ENCODE data around the gene CNTN5. TPM values are rescaled to one million over a fixed set of nuclear protein-coding genes. Genes with fewer than 3 reads are reported as not detected.

CNTN5 gene
- polyA plus RNA-seq, 1 of the 3 experiments (the other 2 are of a cell fraction), result not detected

DNA sequence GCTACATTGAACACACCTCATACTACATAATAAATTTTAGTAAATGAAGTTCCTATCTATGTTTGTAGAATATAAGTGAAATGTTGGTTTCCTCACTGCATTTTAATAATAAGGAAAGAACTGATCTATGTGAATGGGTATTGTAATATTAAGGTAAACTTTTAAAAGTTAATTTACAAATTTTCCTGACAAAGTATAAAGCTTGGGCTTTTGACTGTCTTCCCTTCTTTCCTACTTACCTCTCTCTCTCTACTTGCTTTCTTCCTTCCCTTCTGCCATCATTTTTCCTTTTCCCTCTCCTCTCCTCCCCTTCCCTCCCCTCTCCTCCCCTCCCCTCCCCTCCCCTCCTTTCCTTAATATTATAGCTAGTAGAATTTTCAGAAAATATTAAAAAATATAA lies 798.2 kb downstream of the CNTN5 start:
- Histone ChIP-seq H3K9me2 (no peaks in the 10 kb centered on the region), H3K9me3 (no peaks in the 10 kb centered on the region), H3K4me3 (ENCODE audit: low read depth in 2 of 2, low read length in 1 of 2) (no peak overlapping the region), H3K4me1 (ENCODE audit: control insufficient read depth in 1 of 2, insufficient read depth in 2 of 2, low read depth in 1 of 2, low read length in 1 of 2) (no peaks in the 10 kb centered on the region), H3K79me2 (ENCODE audit: insufficient read depth) (no peaks in the 10 kb centered on the region), H3K9ac (no peak overlapping the region), H3F3A (replicated peaks; ENCODE audit: insufficient read depth) (no peaks in the 10 kb centered on the region), H3K27me3 (ENCODE audit: insufficient read depth) (no peaks in the 10 kb centered on the region), H3K4me2 (no peak overlapping the region), H2AFZ (ENCODE audit: low read depth) (no peak overlapping the region), H4K20me1 (ENCODE audit: insufficient read depth) (no peaks in the 10 kb centered on the region), H3K36me3 (replicated peaks in 1 of 2; ENCODE audit: control insufficient read depth in 1 of 2, insufficient read depth in 2 of 2, low read length in 1 of 2) (no peaks in the 10 kb centered on the region), H3K27ac (ENCODE audit: low read depth in 2 of 2, low read length in 1 of 2) (no peak overlapping the region)
- TF ChIP-seq MXI1 (IDR thresholded peaks at IDR 0.05; ENCODE audit: low read depth, low read length) (no peak), RAD21 (IDR thresholded peaks at IDR 0.05; ENCODE audit: low read length) (no peak), JUND (IDR thresholded peaks at IDR 0.05) (no peak), YY1 (IDR thresholded peaks at IDR 0.05; ENCODE audit: low read depth) (no peak), TEAD4 (IDR thresholded peaks at IDR 0.05; ENCODE audit: borderline replicate concordance, insufficient read depth) (no peak), NRF1 (IDR thresholded peaks at IDR 0.05; ENCODE audit: low read depth, low read length) (no peak), FOXM1 (IDR thresholded peaks at IDR 0.05; ENCODE audit: low read depth) (no peak), EP300 (IDR thresholded peaks at IDR 0.05; ENCODE audit: borderline replicate concordance in 1 of 2, low read depth in 1 of 2, low read length in 1 of 2) (no peak), ELF1 (IDR thresholded peaks at IDR 0.05) (no peak), NFIC (IDR thresholded peaks at IDR 0.05; ENCODE audit: borderline replicate concordance) (no peak), RXRA (IDR thresholded peaks at IDR 0.05; ENCODE audit: borderline replicate concordance, low read depth) (no peak), POLR2AphosphoS5 (IDR thresholded peaks at IDR 0.05; ENCODE audit: low read depth, low read length) (no peak), EZH2phosphoT487 (IDR thresholded peaks at IDR 0.05; ENCODE audit: borderline replicate concordance, low read depth) (no peak), PBX3 (IDR thresholded peaks at IDR 0.05) (no peak)
- TF ChIP-seq, protein P1, sequence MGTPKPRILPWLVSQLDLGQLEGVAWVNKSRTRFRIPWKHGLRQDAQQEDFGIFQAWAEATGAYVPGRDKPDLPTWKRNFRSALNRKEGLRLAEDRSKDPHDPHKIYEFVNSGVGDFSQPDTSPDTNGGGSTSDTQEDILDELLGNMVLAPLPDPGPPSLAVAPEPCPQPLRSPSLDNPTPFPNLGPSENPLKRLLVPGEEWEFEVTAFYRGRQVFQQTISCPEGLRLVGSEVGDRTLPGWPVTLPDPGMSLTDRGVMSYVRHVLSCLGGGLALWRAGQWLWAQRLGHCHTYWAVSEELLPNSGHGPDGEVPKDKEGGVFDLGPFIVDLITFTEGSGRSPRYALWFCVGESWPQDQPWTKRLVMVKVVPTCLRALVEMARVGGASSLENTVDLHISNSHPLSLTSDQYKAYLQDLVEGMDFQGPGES (IDR thresholded peaks at IDR 0.05; ENCODE audit: low read depth, low read length), result no peak
- TF ChIP-seq, protein P2, sequence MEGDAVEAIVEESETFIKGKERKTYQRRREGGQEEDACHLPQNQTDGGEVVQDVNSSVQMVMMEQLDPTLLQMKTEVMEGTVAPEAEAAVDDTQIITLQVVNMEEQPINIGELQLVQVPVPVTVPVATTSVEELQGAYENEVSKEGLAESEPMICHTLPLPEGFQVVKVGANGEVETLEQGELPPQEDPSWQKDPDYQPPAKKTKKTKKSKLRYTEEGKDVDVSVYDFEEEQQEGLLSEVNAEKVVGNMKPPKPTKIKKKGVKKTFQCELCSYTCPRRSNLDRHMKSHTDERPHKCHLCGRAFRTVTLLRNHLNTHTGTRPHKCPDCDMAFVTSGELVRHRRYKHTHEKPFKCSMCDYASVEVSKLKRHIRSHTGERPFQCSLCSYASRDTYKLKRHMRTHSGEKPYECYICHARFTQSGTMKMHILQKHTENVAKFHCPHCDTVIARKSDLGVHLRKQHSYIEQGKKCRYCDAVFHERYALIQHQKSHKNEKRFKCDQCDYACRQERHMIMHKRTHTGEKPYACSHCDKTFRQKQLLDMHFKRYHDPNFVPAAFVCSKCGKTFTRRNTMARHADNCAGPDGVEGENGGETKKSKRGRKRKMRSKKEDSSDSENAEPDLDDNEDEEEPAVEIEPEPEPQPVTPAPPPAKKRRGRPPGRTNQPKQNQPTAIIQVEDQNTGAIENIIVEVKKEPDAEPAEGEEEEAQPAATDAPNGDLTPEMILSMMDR (IDR thresholded peaks at IDR 0.05), result no peak
- CTCF ChIA-PET, result no interaction called here
- POLR2A ChIA-PET, result no interaction called here
- DNase-seq, result no peak

Data from SK-N-SH (cell line).